Stimulated activated CD4-positive, alpha-beta T cell treated with anti-CD3 and anti-CD28 coated beads, Interleukin-15, amount 100 ng/mL, for 48 hours (primary cell): ENCODE measurements around the gene OR10W1.

Experiments used
- DNase-seq, 2 donors: peaks; one replicate each; pipeline ENCODE4 v3.0.0-alpha.2; 2020; ENCODE audit warnings: low read depth in 2 of 2

OR10W1 gene

GRCh38 chr11:58268142-58268541, at the start of gene OR10W1:
TSS of gene OR10W1 (minus strand) at chr11:58268260. CDS start at chr11:58267858, 402 bp downstream.
- no peak for DNase-seq

GRCh38 chr11:58316142-58316541, 48.1 kb upstream of the OR10W1 start:
- no peak for DNase-seq

- DNase-seq, result no peak
Observed at GRCh38 chr11:58301576-58301975, 33.5 kb upstream of the OR10W1 start.

GRCh38 chr11:58292017-58292416, 24.0 kb upstream of the OR10W1 start:
- DNase-seq, result no peak

- no peak for DNase-seq
Observed at GRCh38 chr11:58289266-58289665, 21.2 kb upstream of the OR10W1 start.

- DNase-seq, result no peak
Observed at GRCh38 chr11:58286249-58286648, 18.2 kb upstream of the OR10W1 start.

GRCh38 chr11:58285483-58286040, 17.5 kb upstream of the OR10W1 start:
- no peak for DNase-seq

GRCh38 chr11:58276151-58276550, 8.1 kb upstream of the OR10W1 start:
- DNase-seq, result no peak

GRCh38 chr11:58275002-58275401, 6.9 kb upstream of the OR10W1 start:
- no peak for DNase-seq

- DNase-seq, result no peak
Observed at GRCh38 chr11:58259983-58260382, 8.1 kb downstream of the OR10W1 start.

GRCh38 chr11:58254936-58255335, 13.1 kb downstream of the OR10W1 start:
- no peak for DNase-seq

GRCh38 chr11:58243954-58244353, 24.1 kb downstream of the OR10W1 start:
- no peak for DNase-seq

- no peak for DNase-seq
Observed at GRCh38 chr11:58227956-58228615, 40.0 kb downstream of the OR10W1 start.

- DNase-seq, result no peak
Observed at GRCh38 chr11:58222721-58223120, 45.3 kb downstream of the OR10W1 start.
